GM18909 (cell line): Measurements from ENCODE around the gene ATXN7.

Experiments
- ATAC-seq: cut with Tn5 transposase; IDR thresholded peaks from one replicate; pipeline ENCODE4 v1.9.1; 2021; ENCODE audit warnings: mild to moderate bottlenecking; ENCODE audit not compliant: unreplicated experiment, poor library complexity

Gene ATXN7

GRCh38 chr3:63932509-63933212 lies 69.0 kb downstream of the ATXN7 start:
- no peak for ATAC-seq

DNA sequence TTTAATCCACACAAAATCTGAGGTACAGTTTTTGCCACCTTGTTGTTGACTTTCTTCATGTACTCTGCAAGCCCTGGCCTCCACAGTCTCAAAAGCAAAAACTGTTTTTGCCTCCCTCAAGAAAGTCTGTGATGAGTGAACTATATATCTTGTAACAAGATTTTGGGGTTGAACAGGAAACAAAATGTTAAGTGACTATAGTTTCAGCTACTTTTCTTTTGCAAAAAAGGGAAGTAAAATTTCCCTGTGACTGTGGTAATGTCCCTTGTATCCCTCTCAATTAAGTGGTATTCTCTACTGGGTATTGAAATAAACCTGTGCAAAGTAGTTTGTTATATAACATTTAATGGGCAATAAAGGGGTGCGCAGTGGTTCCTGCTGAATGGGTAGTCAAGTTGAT lies 69.8 kb downstream of the ATXN7 start:
- peak; percentile 76 for ATAC-seq

GRCh38 chr3:63934041-63934866 lies 70.6 kb downstream of the ATXN7 start:
- no peak for ATAC-seq

DNA sequence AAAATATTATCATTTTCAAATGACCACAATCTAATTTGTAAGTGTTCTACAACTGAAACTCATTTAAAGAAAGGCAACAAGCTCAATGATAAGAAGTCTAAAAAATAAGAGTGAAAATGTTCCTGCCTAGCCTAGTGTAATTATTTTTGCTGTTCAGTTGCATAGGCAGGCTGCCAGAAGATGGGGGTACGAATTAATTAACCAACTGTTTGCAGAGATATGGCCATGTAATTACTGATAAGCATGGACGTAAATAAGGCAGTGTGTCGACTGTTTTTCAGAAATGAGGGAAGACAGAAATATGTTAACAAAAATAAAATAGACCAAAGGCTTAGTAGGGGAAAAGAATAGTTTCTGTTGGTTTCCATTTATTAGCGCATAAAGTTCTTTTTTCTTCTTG lies 73.3 kb downstream of the ATXN7 start:
- ATAC-seq, result no peak

- ATAC-seq, result peak; percentile 67
Observed at GRCh38 chr3:63937661-63938651, 74.3 kb downstream of the ATXN7 start.

DNA sequence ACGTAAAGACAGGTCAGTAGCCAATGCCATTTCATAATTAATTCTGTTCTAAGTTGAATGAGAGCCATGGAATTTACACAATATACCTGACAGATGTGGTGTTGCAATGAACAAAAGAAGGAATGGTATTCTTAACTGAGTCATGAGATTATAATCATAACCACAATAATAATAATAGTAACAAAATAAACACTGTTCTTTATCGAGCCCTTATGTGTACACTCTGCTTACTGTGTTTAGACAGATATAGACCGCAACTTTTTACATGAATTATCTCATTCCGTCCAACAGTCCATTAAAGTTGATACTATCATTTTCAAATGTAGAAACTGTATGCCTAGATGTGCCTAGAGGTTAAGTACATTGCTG lies 76.7 kb downstream of the ATXN7 start:
- no peak for ATAC-seq

GRCh38 chr3:63942528-63942927 lies 78.9 kb downstream of the ATXN7 start:
- no peak for ATAC-seq

GRCh38 chr3:63943678-63944077 lies 80.0 kb downstream of the ATXN7 start:
- no peak for ATAC-seq

GRCh38 chr3:63945558-63946096 lies 82.0 kb downstream of the ATXN7 start:
- no peak for ATAC-seq

- ATAC-seq, result no peak
Observed at GRCh38 chr3:63946753-63947152, 83.1 kb downstream of the ATXN7 start.

- no peak for ATAC-seq
Observed at GRCh38 chr3:63947594-63947993, 83.9 kb downstream of the ATXN7 start.

DNA sequence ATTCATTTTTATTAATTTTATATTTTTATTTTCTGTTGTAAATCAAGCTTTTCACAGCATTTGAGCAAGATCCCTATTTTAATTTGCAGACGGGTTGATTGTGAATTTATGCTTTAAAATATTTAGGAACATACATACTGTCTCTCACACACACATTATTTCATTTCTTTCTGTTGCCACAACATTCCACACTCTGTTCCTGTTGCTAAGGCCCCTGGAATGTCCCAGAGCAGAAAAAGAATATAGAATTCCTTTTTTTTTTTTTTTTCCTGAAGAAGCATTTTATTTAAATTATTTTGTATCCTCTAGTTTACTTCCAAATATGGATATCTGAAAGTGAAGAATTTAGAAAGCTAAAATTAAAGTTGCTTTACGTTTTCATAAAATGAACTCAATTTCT lies 85.3 kb downstream of the ATXN7 start:
- no peak for ATAC-seq

DNA sequence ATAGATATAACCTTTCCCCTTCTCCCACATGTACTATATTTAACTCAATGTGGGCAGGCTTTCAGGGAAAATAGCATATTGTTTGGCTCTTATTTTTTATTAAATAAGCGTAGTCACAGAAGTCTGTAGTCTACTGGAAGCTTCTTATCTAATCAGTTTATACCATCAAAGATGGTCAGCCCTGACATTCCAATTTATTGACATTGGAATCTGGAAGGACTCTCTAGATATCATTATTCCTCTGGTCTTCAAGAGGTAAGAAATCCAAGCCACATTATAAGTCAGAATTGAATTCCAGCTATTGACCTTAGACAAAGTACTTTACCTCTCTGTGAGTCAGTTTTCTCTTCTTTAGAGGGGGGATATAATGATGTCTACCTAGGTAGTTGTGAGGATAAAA lies 87.0 kb downstream of the ATXN7 start:
- ATAC-seq, result no peak

DNA sequence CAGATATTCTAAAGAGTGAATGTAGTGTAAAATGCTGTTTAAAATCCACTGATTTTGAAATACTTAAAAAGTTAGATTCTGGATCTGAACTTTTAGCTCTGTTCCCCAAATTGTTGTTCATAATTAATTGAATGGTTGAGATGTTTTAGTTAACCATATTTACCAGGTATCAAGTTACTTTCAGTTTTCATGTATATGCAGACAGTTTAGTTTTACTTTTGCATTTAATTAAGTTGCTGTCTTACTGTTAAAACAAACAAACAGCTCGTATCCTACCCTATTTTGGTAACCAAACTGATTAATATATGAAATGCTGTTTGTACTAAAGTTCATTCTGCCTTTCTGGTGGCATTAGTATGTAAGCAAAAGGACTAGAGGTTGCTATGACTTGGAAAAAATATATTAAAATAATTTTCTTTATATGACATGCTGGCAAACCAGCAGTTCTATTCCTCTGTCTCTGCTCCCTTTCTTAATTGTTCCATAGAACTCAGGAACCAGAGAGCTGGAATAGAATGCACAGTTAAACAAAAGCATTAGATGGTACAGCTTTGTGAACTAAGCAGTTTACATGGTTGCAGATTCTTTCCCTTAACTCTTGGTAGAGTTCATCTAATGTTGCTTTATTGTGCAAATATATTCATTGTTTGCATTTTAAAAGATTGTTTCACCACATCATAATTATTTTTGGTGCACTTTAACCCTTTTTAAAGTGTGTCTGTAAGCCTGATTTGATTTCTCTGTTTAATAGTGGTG lies 88.0 kb downstream of the ATXN7 start:
- ATAC-seq, result peak; percentile 49

DNA sequence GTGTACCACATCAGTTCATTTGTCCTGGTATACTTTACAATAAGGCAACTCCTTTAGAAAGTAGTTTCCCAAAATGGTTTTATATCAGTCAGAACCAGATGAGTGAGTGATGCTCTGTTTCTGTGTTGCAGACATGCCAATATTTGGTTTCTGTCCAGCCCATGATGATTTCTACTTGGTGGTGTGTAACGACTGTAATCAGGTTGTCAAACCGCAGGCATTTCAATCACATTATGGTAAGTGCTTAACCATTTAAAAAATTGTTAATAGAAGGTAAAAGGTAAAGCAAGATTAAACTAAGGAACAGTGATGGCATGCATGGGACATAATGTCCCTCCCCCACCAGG lies 88.6 kb downstream of the ATXN7 start:
- no peak for ATAC-seq

DNA sequence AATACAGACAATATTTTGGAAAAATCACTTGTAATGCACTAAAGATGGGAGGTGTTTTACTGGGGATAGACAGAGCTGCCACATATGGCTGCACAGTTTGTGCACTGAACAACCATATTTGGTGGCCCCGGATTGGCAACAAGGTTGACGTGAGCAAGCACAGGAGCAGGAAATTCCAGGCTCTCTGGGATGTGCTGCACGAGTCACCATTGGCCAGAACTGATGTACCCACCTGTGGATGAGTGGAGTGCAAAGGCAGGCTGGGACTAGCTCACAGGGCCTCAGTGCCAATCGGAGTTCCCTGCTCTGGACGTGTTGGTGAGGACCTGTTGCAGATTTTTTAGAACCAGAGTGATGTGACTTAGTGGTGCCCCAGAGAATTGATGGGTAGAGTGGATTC lies 90.5 kb downstream of the ATXN7 start:
- no peak for ATAC-seq

GRCh38 chr3:63955036-63955650 lies 91.5 kb downstream of the ATXN7 start:
- no peak for ATAC-seq

GRCh38 chr3:63955830-63956545 lies 92.3 kb downstream of the ATXN7 start:
- no peak for ATAC-seq

DNA sequence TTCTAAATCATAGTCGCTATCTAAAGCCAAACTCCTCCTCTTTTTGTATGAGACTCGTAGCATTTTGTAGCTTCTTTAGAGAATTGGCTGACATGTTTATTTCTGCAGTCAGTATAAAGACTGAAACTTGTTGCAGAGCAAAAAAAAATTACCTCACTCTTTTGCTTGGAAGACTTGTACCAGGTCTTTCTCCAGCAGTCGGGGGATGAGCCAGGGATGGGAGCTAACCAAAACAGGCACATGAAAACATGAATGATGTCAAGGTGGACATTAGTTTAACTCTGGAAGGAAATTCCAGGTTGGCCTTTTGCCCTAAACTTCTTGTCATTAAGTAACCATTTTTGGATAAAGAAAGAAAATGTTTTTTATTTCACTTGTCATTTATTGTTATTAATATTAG lies 95.5 kb downstream of the ATXN7 start:
- no peak for ATAC-seq
